ENCODE measurements around the gene ITPKA. TPM values are rescaled to one million over a fixed set of nuclear protein-coding genes. Genes with fewer than 3 reads are reported as not detected.
A peak's percentile ranks its signal among the peaks of the same experiment; 100 is the strongest.

Gene ITPKA
- total RNA-seq, 2 experiments from 2014 or later = 0.25 TPM; not detected in 1

GRCh38 chr15:41506796-41507341, 13.2 kb downstream of the ITPKA start:
- Mint-ChIP-seq H3K9me3 (no peaks in the 10 kb centered on the region), H3K36me3 (no peaks in the 10 kb centered on the region), H3K27me3 (peaks cover 60% of the 10 kb centered on the region), H3K27ac (no peak overlapping the region), H3K4me3 (no peak overlapping the region), H3K4me1 (peaks cover 4% of the 10 kb centered on the region)
- no peak for ATAC-seq (ENCODE audit: low read depth)
- POLR2A ChIA-PET = no interaction called here
- DNase-seq = no peak

GRCh38 chr15:41507820-41508290, 14.2 kb downstream of the ITPKA start:
- POLR2A ChIA-PET = no interaction called here
- no peak overlapping the region for H3K27ac Mint-ChIP-seq

GRCh38 chr15:41510728-41511127, 17.1 kb downstream of the ITPKA start:
- POLR2A ChIA-PET = interaction anchor here (0.6 to 1.3 kb wide), 2 partner anchors 10 to 33 kb away, joined by 3 to 5 read pairs; partner anchors contain the start of gene RPAP1
- H3K4me3 Mint-ChIP-seq = no peak overlapping the region
- DNase-seq (no peak), ATAC-seq (ENCODE audit: low read depth) (no peak)
- H3K27ac Mint-ChIP-seq = no peak overlapping the region
- peaks cover 2% of the 10 kb centered on the region for H3K36me3 Mint-ChIP-seq
- peaks cover 20% of the 10 kb centered on the region for H3K4me1 Mint-ChIP-seq
- H3K9me3 Mint-ChIP-seq = no peaks in the 10 kb centered on the region
- peaks cover 50% of the 10 kb centered on the region for H3K27me3 Mint-ChIP-seq

More at GRCh38 chr15:41507820-41508290, 14.2 kb downstream of the ITPKA start:
- no peaks in the 10 kb centered on the region for H3K36me3 Mint-ChIP-seq
- no peaks in the 10 kb centered on the region for H3K9me3 Mint-ChIP-seq
- no peak overlapping the region for H3K4me3 Mint-ChIP-seq
- DNase-seq (no peak), ATAC-seq (ENCODE audit: low read depth) (no peak)
- H3K4me1 Mint-ChIP-seq = peaks cover 9% of the 10 kb centered on the region
- peaks cover 61% of the 10 kb centered on the region for H3K27me3 Mint-ChIP-seq

GRCh38 chr15:41511331-41511898, 17.7 kb downstream of the ITPKA start:
- POLR2A ChIA-PET = interaction anchor here (0.6 to 1.3 kb wide), 2 partner anchors 16 to 33 kb away, joined by 3 read pairs; partner anchors contain the start of gene RPAP1
- DNase-seq (no peak), ATAC-seq (ENCODE audit: low read depth) (no peak)
- Mint-ChIP-seq H3K27ac (no peak overlapping the region), H3K36me3 (peaks cover 4% of the 10 kb centered on the region), H3K27me3 (peaks cover 50% of the 10 kb centered on the region), H3K4me1 (peaks cover 20% of the 10 kb centered on the region), H3K9me3 (no peaks in the 10 kb centered on the region), H3K4me3 (no peak overlapping the region)

- Mint-ChIP-seq H3K27me3 (peaks cover 47% of the 10 kb centered on the region), H3K4me3 (peak overlapping the region; percentile 65), H3K9me3 (no peaks in the 10 kb centered on the region), H3K36me3 (peaks cover 6% of the 10 kb centered on the region), H3K27ac (no peak overlapping the region), H3K4me1 (peaks cover 20% of the 10 kb centered on the region)
- ATAC-seq (ENCODE audit: low read depth) (no peak), DNase-seq (peak; percentile 51)
- POLR2A ChIA-PET = interaction anchor here (0.6 kb wide), 1 partner anchor 17 kb away, joined by 3 read pairs; no protein-coding TSS in a partner anchor
These were observed 18.3 kb downstream of the ITPKA start for GRCh38 chr15:41511899-41512369.

- Mint-ChIP-seq H3K9me3 (no peaks in the 10 kb centered on the region), H3K4me1 (peaks cover 20% of the 10 kb centered on the region), H3K36me3 (peaks cover 9% of the 10 kb centered on the region), H3K27ac (no peak overlapping the region), H3K27me3 (peaks cover 44% of the 10 kb centered on the region), H3K4me3 (peak overlapping the region; percentile 65)
- POLR2A ChIA-PET = interaction anchor here (1.1 kb wide), 1 partner anchor 32 kb away, joined by 5 read pairs; the partner anchor contains the start of gene RPAP1
- ATAC-seq (ENCODE audit: low read depth) (no peak), DNase-seq (no peak)
These were observed 18.9 kb downstream of the ITPKA start for GRCh38 chr15:41512512-41512939.

GRCh38 chr15:41512940-41513505, 19.3 kb downstream of the ITPKA start:
- DNase-seq = peak; percentile 57
- POLR2A ChIA-PET = interaction anchor here (1.1 to 1.2 kb wide), 2 partner anchors 11 to 31 kb away, joined by 3 to 5 read pairs; partner anchors contain the start of gene RPAP1
- Mint-ChIP-seq H3K36me3 (peaks cover 9% of the 10 kb centered on the region), H3K9me3 (no peaks in the 10 kb centered on the region), H3K27me3 (peaks cover 40% of the 10 kb centered on the region), H3K4me3 (peak overlapping the region; percentile 65), H3K4me1 (peaks cover 20% of the 10 kb centered on the region), H3K27ac (no peak overlapping the region)
- ATAC-seq (ENCODE audit: low read depth) = peak; percentile 32

GRCh38 chr15:41513506-41514227, 20.0 kb downstream of the ITPKA start, which contains the start of gene LTK:
LTK (minus strand) TSS chr15:41513827; CDS start chr15:41513709, 118 bp downstream.
- peak; percentile 47 for DNase-seq
- H3K36me3 Mint-ChIP-seq = peaks cover 9% of the 10 kb centered on the region
- no peak within 1 kb of the TSS for H3K27ac Mint-ChIP-seq

GRCh38 chr15:41517895-41518449, 24.3 kb downstream of the ITPKA start:
- H3K4me3 Mint-ChIP-seq = no peak overlapping the region
- H3K9me3 Mint-ChIP-seq = no peaks in the 10 kb centered on the region
- peaks cover 12% of the 10 kb centered on the region for H3K4me1 Mint-ChIP-seq
- no peak overlapping the region for H3K27ac Mint-ChIP-seq
- H3K27me3 Mint-ChIP-seq = peaks cover 10% of the 10 kb centered on the region
- DNase-seq (no peak), ATAC-seq (ENCODE audit: low read depth) (no peak)
- peaks cover 11% of the 10 kb centered on the region for H3K36me3 Mint-ChIP-seq
- POLR2A ChIA-PET = interaction anchor here (0.6 kb wide), 1 partner anchor 83 kb away, joined by 4 read pairs; no protein-coding TSS in a partner anchor

More at GRCh38 chr15:41513506-41514227, 20.0 kb downstream of the ITPKA start, which contains the start of gene LTK:
- Mint-ChIP-seq H3K4me3 (peak within 1 kb of the TSS; percentile 65), H3K9me3 (no peaks in the 10 kb centered on the region), H3K4me1 (peaks cover 20% of the 10 kb centered on the region), H3K27me3 (peaks cover 38% of the 10 kb centered on the region)
- peak; percentile 21 for ATAC-seq (ENCODE audit: low read depth)
- POLR2A ChIA-PET = interaction anchor here (1.0 to 1.2 kb wide), 3 partner anchors 10 to 31 kb away, joined by 3 to 5 read pairs (median 4); partner anchors contain the start of gene RPAP1

GRCh38 chr15:41520636-41521035, 27.0 kb downstream of the ITPKA start:
- no peaks in the 10 kb centered on the region for H3K9me3 Mint-ChIP-seq
- H3K4me1 Mint-ChIP-seq = no peaks in the 10 kb centered on the region
- H3K27me3 Mint-ChIP-seq = no peaks in the 10 kb centered on the region
- H3K27ac Mint-ChIP-seq = no peak overlapping the region
- peaks cover 12% of the 10 kb centered on the region for H3K36me3 Mint-ChIP-seq
- DNase-seq = no peak
- no peak overlapping the region for H3K4me3 Mint-ChIP-seq
- POLR2A ChIA-PET = no interaction called here
- no peak for ATAC-seq (ENCODE audit: low read depth)

GRCh38 chr15:41521614-41522013, 27.9 kb downstream of the ITPKA start:
- POLR2A ChIA-PET = no interaction called here
- Mint-ChIP-seq H3K4me3 (no peak overlapping the region), H3K4me1 (no peaks in the 10 kb centered on the region), H3K36me3 (peaks cover 15% of the 10 kb centered on the region), H3K9me3 (no peaks in the 10 kb centered on the region), H3K27me3 (no peaks in the 10 kb centered on the region), H3K27ac (no peak overlapping the region)
- ATAC-seq (ENCODE audit: low read depth) (no peak), DNase-seq (no peak)

GRCh38 chr15:41523097-41523496, 29.4 kb downstream of the ITPKA start:
- POLR2A ChIA-PET = interaction anchor here (0.8 kb wide), 1 partner anchor 9 kb away, joined by 4 read pairs; no protein-coding TSS in a partner anchor
- DNase-seq = no peak
- Mint-ChIP-seq H3K9me3 (no peaks in the 10 kb centered on the region), H3K36me3 (peaks cover 11% of the 10 kb centered on the region), H3K4me1 (no peaks in the 10 kb centered on the region), H3K27me3 (no peaks in the 10 kb centered on the region), H3K4me3 (no peak overlapping the region), H3K27ac (no peak overlapping the region)
- no peak for ATAC-seq (ENCODE audit: low read depth)
